Measurements from ENCODE around the gene RIPK4.

RIPK4 gene

GRCh38 chr21:41760411-41760810 lies 6.4 kb downstream of the RIPK4 start:
- Histone ChIP-seq H3K27ac (replicated peaks; ENCODE audit: low read length) (no peak overlapping the region), H3K18ac (ENCODE audit: low read length) (peak overlapping the region; percentile 42)
- no CpG with 5 or more reads among the region's 9 CpGs for WGBS, 2 donors (ENCODE audit: extremely low coverage in 2 of 2, insufficient read length in 2 of 2, insufficient replicate concordance in 1 of 2)

GRCh38 chr21:41759926-41760325 lies 6.9 kb downstream of the RIPK4 start:
- H3K4me3 ChIP-seq (ENCODE audit: low read length in 2 of 2): no peak overlapping the region
- no CpG with 5 or more reads among the region's 5 CpGs for WGBS, 2 donors (ENCODE audit: extremely low coverage in 2 of 2, insufficient read length in 2 of 2, insufficient replicate concordance in 1 of 2)
- H3K23ac ChIP-seq (ENCODE audit: low read depth, low read length, poor library complexity): no peak overlapping the region
- H3K27me3 ChIP-seq (ENCODE audit: control insufficient read depth in 3 of 3, insufficient read depth in 3 of 3, low read depth in 1 of 3, low read length in 3 of 3): peaks cover 6 to 62% (median 34%) of the 10 kb centered on the region in 3 experiments
- no peaks in the 10 kb centered on the region for H3K9me3 ChIP-seq (replicated peaks in 1 of 2; ENCODE audit: control insufficient read depth in 2 of 2, insufficient read depth in 1 of 2, low read depth in 1 of 2, low read length in 2 of 2)
- H2BK12ac ChIP-seq (ENCODE audit: low read length): no peak overlapping the region
- H3K18ac ChIP-seq (ENCODE audit: low read length): no peak overlapping the region
- H2AK5ac ChIP-seq (ENCODE audit: low read depth, low read length): no peak overlapping the region
- no peak overlapping the region for H4K8ac ChIP-seq (ENCODE audit: low read depth, low read length)
- no peak overlapping the region for H2AFZ ChIP-seq (ENCODE audit: low read length)
- DNase-seq (ENCODE audit: low spot score): no peak
- H4K91ac ChIP-seq (ENCODE audit: low read depth, low read length, poor library complexity): no peak overlapping the region
- H2BK5ac ChIP-seq (ENCODE audit: low read length): no peak overlapping the region
- no peak overlapping the region for H2BK120ac ChIP-seq (ENCODE audit: low read depth, low read length)
- no peak overlapping the region for H3K4me2 ChIP-seq (ENCODE audit: insufficient read depth, low read length, poor library complexity, severe bottlenecking)
- H3K79me1 ChIP-seq (ENCODE audit: low read depth, low read length): no peaks in the 10 kb centered on the region
- H3K27ac ChIP-seq (replicated peaks; ENCODE audit: low read length): no peak overlapping the region
- H3K14ac ChIP-seq (ENCODE audit: low read length): no peak overlapping the region
- no peaks in the 10 kb centered on the region for H3K36me3 ChIP-seq (replicated peaks in 1 of 2; ENCODE audit: control insufficient read depth in 2 of 2, insufficient read depth in 2 of 2, low read length in 2 of 2)
- no peak overlapping the region for H3K9ac ChIP-seq (ENCODE audit: low read depth, low read length, poor library complexity)
- no peak overlapping the region for H2BK15ac ChIP-seq (ENCODE audit: low read length)
- no peak overlapping the region for H3K4ac ChIP-seq (ENCODE audit: low read length)
- H3K4me1 ChIP-seq (ENCODE audit: control insufficient read depth in 2 of 2, insufficient read depth in 1 of 2, low read depth in 1 of 2, low read length in 2 of 2): peaks cover 21 to 27% of the 10 kb centered on the region in 2 donors

More at GRCh38 chr21:41760411-41760810, 6.4 kb downstream of the RIPK4 start:
- Histone ChIP-seq H4K8ac (ENCODE audit: low read depth, low read length) (no peak overlapping the region), H2AFZ (ENCODE audit: low read length) (no peak overlapping the region), H3K79me1 (ENCODE audit: low read depth, low read length) (no peaks in the 10 kb centered on the region), H2BK15ac (ENCODE audit: low read length) (no peak overlapping the region), H4K91ac (ENCODE audit: low read depth, low read length, poor library complexity) (no peak overlapping the region), H2BK120ac (ENCODE audit: low read depth, low read length) (no peak overlapping the region), H3K4me1 (ENCODE audit: control insufficient read depth in 2 of 2, insufficient read depth in 1 of 2, low read depth in 1 of 2, low read length in 2 of 2) (peaks cover 21 to 25% of the 10 kb centered on the region in 2 donors), H3K14ac (ENCODE audit: low read length) (no peak overlapping the region), H3K36me3 (replicated peaks in 1 of 2; ENCODE audit: control insufficient read depth in 2 of 2, insufficient read depth in 2 of 2, low read length in 2 of 2) (no peaks in the 10 kb centered on the region), H3K4me3 (ENCODE audit: low read length in 2 of 2) (no peak overlapping the region), H3K27me3 (ENCODE audit: control insufficient read depth in 3 of 3, insufficient read depth in 3 of 3, low read depth in 1 of 3, low read length in 3 of 3) (peaks cover 10 to 67% (median 39%) of the 10 kb centered on the region in 3 experiments), H3K4me2 (ENCODE audit: insufficient read depth, low read length, poor library complexity, severe bottlenecking) (no peak overlapping the region), H2AK5ac (ENCODE audit: low read depth, low read length) (no peak overlapping the region), H2BK5ac (ENCODE audit: low read length) (no peak overlapping the region), H3K4ac (ENCODE audit: low read length) (no peak overlapping the region), H3K23ac (ENCODE audit: low read depth, low read length, poor library complexity) (no peak overlapping the region), H3K9me3 (replicated peaks in 1 of 2; ENCODE audit: control insufficient read depth in 2 of 2, insufficient read depth in 1 of 2, low read depth in 1 of 2, low read length in 2 of 2) (peaks cover 0 to 2% of the 10 kb centered on the region in 2 donors), H2BK12ac (ENCODE audit: low read length) (no peak overlapping the region), H3K9ac (ENCODE audit: low read depth, low read length, poor library complexity) (no peak overlapping the region)
- DNase-seq (ENCODE audit: low spot score): no peak

DNA sequence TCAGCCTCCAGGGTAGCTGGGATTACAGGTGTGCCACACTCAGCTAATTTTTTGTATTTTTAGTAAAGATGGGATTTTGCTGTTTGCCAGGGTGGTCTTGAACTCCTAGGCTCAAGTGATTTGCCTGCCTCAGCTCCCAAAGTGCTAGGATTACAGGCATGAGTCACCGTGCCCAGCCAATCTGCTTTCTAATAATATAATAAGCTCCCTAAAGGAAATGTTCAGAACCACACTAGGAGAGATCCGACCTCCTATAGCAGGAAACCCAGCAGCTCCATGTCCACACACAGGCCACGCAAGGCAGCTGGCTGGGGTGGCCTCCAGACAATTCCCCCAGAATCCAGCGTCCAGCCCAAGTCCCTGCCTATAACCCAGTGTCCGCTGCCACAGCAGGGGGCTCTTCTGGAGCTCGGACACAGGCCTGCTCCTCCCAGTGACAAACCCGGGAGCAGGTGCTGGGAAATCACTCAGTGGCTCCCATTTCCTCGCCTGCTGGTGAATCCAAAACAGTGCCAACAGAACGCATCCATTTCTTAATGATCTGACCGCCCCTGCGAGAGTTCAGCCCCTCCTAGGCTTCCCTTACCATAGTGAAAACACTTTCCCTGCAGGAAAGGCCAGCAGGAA lies 7.5 kb downstream of the RIPK4 start:
- no peak overlapping the region for H2BK12ac ChIP-seq (ENCODE audit: low read length)
- peak overlapping the region; percentile 17 for H2AK5ac ChIP-seq (ENCODE audit: low read depth, low read length)
- no peaks in the 10 kb centered on the region for H3K79me1 ChIP-seq (ENCODE audit: low read depth, low read length)
- H3K4ac ChIP-seq (ENCODE audit: low read length): no peak overlapping the region
- no peak overlapping the region for H2BK120ac ChIP-seq (ENCODE audit: low read depth, low read length)
- peaks cover 6 to 56% (median 28%) of the 10 kb centered on the region in 3 experiments for H3K27me3 ChIP-seq (ENCODE audit: control insufficient read depth in 3 of 3, insufficient read depth in 3 of 3, low read depth in 1 of 3, low read length in 3 of 3)
- no peak for DNase-seq (ENCODE audit: low spot score)
- H3K4me3 ChIP-seq (ENCODE audit: low read length in 2 of 2): no peak overlapping the region
- H3K4me2 ChIP-seq (ENCODE audit: insufficient read depth, low read length, poor library complexity, severe bottlenecking): no peak overlapping the region
- H3K27ac ChIP-seq (replicated peaks; ENCODE audit: low read length): no peak overlapping the region
- no peak overlapping the region for H3K9ac ChIP-seq (ENCODE audit: low read depth, low read length, poor library complexity)
- H4K8ac ChIP-seq (ENCODE audit: low read depth, low read length): no peak overlapping the region
- WGBS, 2 donors (ENCODE audit: extremely low coverage in 2 of 2, insufficient read length in 2 of 2, insufficient replicate concordance in 1 of 2): no CpG with 5 or more reads among the region's 11 CpGs
- H2BK15ac ChIP-seq (ENCODE audit: low read length): no peak overlapping the region
- peak overlapping the region; percentile 0 for H3K18ac ChIP-seq (ENCODE audit: low read length)
- no peak overlapping the region for H2AFZ ChIP-seq (ENCODE audit: low read length)
- H3K4me1 ChIP-seq (ENCODE audit: control insufficient read depth in 2 of 2, insufficient read depth in 1 of 2, low read depth in 1 of 2, low read length in 2 of 2): peaks cover 26 to 33% of the 10 kb centered on the region in 2 donors
- H3K23ac ChIP-seq (ENCODE audit: low read depth, low read length, poor library complexity): no peak overlapping the region
- H3K9me3 ChIP-seq (replicated peaks in 1 of 2; ENCODE audit: control insufficient read depth in 2 of 2, insufficient read depth in 1 of 2, low read depth in 1 of 2, low read length in 2 of 2): no peaks in the 10 kb centered on the region
- H3K14ac ChIP-seq (ENCODE audit: low read length): no peak overlapping the region
- H4K91ac ChIP-seq (ENCODE audit: low read depth, low read length, poor library complexity): no peak overlapping the region
- no peak overlapping the region for H2BK5ac ChIP-seq (ENCODE audit: low read length)
- H3K36me3 ChIP-seq (replicated peaks in 1 of 2; ENCODE audit: control insufficient read depth in 2 of 2, insufficient read depth in 2 of 2, low read length in 2 of 2): no peaks in the 10 kb centered on the region

DNA sequence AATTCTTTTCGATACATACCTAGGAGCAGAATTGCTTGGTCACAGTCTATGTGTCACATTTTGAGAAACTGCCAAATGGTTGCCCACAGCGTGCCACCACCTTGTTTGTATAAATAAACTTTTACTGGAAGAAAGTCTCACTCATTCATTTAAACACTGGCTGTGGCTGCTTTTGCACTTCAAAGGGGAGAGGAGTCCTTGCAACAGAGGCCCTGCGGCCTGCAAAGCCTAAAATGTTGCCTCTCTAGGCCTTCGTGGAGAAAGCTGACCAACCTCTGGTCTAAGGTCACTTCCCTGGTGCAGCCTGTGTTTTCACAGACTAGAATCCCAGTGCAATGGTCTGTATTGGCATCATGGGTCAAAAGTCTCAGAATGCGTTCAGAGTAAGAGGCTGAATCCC lies 8.3 kb downstream of the RIPK4 start:
- Histone ChIP-seq H3K27ac (replicated peaks; ENCODE audit: low read length) (no peak overlapping the region), H2AFZ (ENCODE audit: low read length) (no peak overlapping the region), H3K9ac (ENCODE audit: low read depth, low read length, poor library complexity) (no peak overlapping the region), H3K36me3 (replicated peaks in 1 of 2; ENCODE audit: control insufficient read depth in 2 of 2, insufficient read depth in 2 of 2, low read length in 2 of 2) (no peaks in the 10 kb centered on the region), H3K4ac (ENCODE audit: low read length) (no peak overlapping the region), H3K27me3 (ENCODE audit: control insufficient read depth in 3 of 3, insufficient read depth in 3 of 3, low read depth in 1 of 3, low read length in 3 of 3) (peaks cover 3 to 48% (median 20%) of the 10 kb centered on the region in 3 experiments), H2BK12ac (ENCODE audit: low read length) (no peak overlapping the region), H3K14ac (ENCODE audit: low read length) (no peak overlapping the region), H4K8ac (ENCODE audit: low read depth, low read length) (no peak overlapping the region), H2BK120ac (ENCODE audit: low read depth, low read length) (no peak overlapping the region), H4K91ac (ENCODE audit: low read depth, low read length, poor library complexity) (no peak overlapping the region), H3K4me2 (ENCODE audit: insufficient read depth, low read length, poor library complexity, severe bottlenecking) (no peak overlapping the region), H3K18ac (ENCODE audit: low read length) (no peak overlapping the region), H3K79me1 (ENCODE audit: low read depth, low read length) (no peaks in the 10 kb centered on the region), H2BK5ac (ENCODE audit: low read length) (no peak overlapping the region), H2AK5ac (ENCODE audit: low read depth, low read length) (no peak overlapping the region), H3K9me3 (replicated peaks in 1 of 2; ENCODE audit: control insufficient read depth in 2 of 2, insufficient read depth in 1 of 2, low read depth in 1 of 2, low read length in 2 of 2) (no peaks in the 10 kb centered on the region), H3K23ac (ENCODE audit: low read depth, low read length, poor library complexity) (no peak overlapping the region), H3K4me1 (ENCODE audit: control insufficient read depth in 2 of 2, insufficient read depth in 1 of 2, low read depth in 1 of 2, low read length in 2 of 2) (peaks cover 28 to 41% of the 10 kb centered on the region in 2 donors), H2BK15ac (ENCODE audit: low read length) (no peak overlapping the region), H3K4me3 (ENCODE audit: low read length in 2 of 2) (no peak overlapping the region)
- no peak for DNase-seq (ENCODE audit: low spot score)
- no CpG with 5 or more reads among the region's 5 CpGs for WGBS, 2 donors (ENCODE audit: extremely low coverage in 2 of 2, insufficient read length in 2 of 2, insufficient replicate concordance in 1 of 2)
